ACC112 (cell line): ENCODE measurements around the gene CYP26B1.
A peak's percentile ranks its signal among the peaks of the same experiment; 100 is the strongest.

Experiments used
- H2AFZ ChIP-seq: fragments of 200-600 bp; sonication (generic); one replicate; pipeline ENCODE4 v1.6.0; 2017; ENCODE audit warnings: antibody characterized with exemption, low read length; ENCODE audit not compliant: unreplicated experiment
- H3K27ac ChIP-seq: fragments of 200-600 bp; sonication (generic); 2 replicates; pipeline ENCODE4 v1.5.1; 2014; ENCODE audit warnings: low read depth, mild to moderate bottlenecking, antibody characterized with exemption, low read length, moderate library complexity
- H3K27me3 ChIP-seq: fragments of 200-600 bp; sonication (generic); 2 replicates; pipeline ENCODE4 v1.6.1; 2014; ENCODE audit warnings: mild to moderate bottlenecking, antibody characterized with exemption, low read length, moderate library complexity, mixed read lengths; ENCODE audit not compliant: insufficient read depth
- H3K36me3 ChIP-seq: fragments of 200-600 bp; sonication (generic); 2 replicates; pipeline ENCODE4 v1.6.1; 2016; ENCODE audit warnings: mild to moderate bottlenecking, antibody characterized with exemption, low read length, moderate library complexity, mixed read lengths; ENCODE audit not compliant: insufficient read depth
- H3K4me1 ChIP-seq: fragments of 200-600 bp; sonication (generic); one replicate; pipeline ENCODE4 v1.6.1; 2016; ENCODE audit warnings: low read length, mixed read lengths; ENCODE audit not compliant: insufficient read depth, unreplicated experiment, control insufficient read depth
- H3K4me3 ChIP-seq: fragments of 200-600 bp; sonication (generic); 2 replicates; pipeline ENCODE4 v1.5.1; 2014; ENCODE audit warnings: mild to moderate bottlenecking, low read depth, low read length
- H3K79me2 ChIP-seq: fragments of 200-600 bp; sonication (generic); one replicate; pipeline ENCODE4 v1.6.0; 2016; ENCODE audit warnings: low read length; ENCODE audit not compliant: control insufficient read depth, unreplicated experiment, insufficient read depth

Gene CYP26B1

GRCh38 chr2:72114693-72115051 lies 33.0 kb downstream of the CYP26B1 start:
- no peaks in the 10 kb centered on the region for H3K79me2 ChIP-seq
- H3K27ac ChIP-seq = peak overlapping the region; percentile 62
- no peaks in the 10 kb centered on the region for H3K36me3 ChIP-seq
- peaks cover 34% of the 10 kb centered on the region for H3K4me1 ChIP-seq
- H3K4me3 ChIP-seq = no peak overlapping the region
- no peak overlapping the region for H2AFZ ChIP-seq
- H3K27me3 ChIP-seq = no peaks in the 10 kb centered on the region

GRCh38 chr2:72113847-72114692 lies 33.6 kb downstream of the CYP26B1 start:
- Histone ChIP-seq H3K4me1 (peaks cover 34% of the 10 kb centered on the region), H3K27me3 (no peaks in the 10 kb centered on the region), H3K36me3 (no peaks in the 10 kb centered on the region), H2AFZ (no peak overlapping the region), H3K27ac (no peak overlapping the region), H3K4me3 (no peak overlapping the region), H3K79me2 (no peaks in the 10 kb centered on the region)

- no peaks in the 10 kb centered on the region for H3K27me3 ChIP-seq
- no peaks in the 10 kb centered on the region for H3K79me2 ChIP-seq
- H3K4me1 ChIP-seq = peaks cover 37% of the 10 kb centered on the region
- no peaks in the 10 kb centered on the region for H3K36me3 ChIP-seq
- no peak overlapping the region for H3K27ac ChIP-seq
- no peak overlapping the region for H2AFZ ChIP-seq
- no peak overlapping the region for H3K4me3 ChIP-seq
These were observed 34.4 kb downstream of the CYP26B1 start for GRCh38 chr2:72112981-72113846.

- Histone ChIP-seq H2AFZ (no peak overlapping the region), H3K4me1 (peaks cover 40% of the 10 kb centered on the region), H3K79me2 (no peaks in the 10 kb centered on the region), H3K36me3 (no peaks in the 10 kb centered on the region), H3K4me3 (no peak overlapping the region), H3K27ac (no peak overlapping the region), H3K27me3 (no peaks in the 10 kb centered on the region)
These were observed 35.3 kb downstream of the CYP26B1 start for GRCh38 chr2:72112401-72112800.

GRCh38 chr2:72111061-72111460 lies 36.6 kb downstream of the CYP26B1 start:
- no peaks in the 10 kb centered on the region for H3K27me3 ChIP-seq
- H2AFZ ChIP-seq = no peak overlapping the region
- peaks cover 33% of the 10 kb centered on the region for H3K4me1 ChIP-seq

GRCh38 chr2:72109904-72110303 lies 37.8 kb downstream of the CYP26B1 start:
- Histone ChIP-seq H3K4me1 (peaks cover 22% of the 10 kb centered on the region), H3K4me3 (no peak overlapping the region), H3K79me2 (no peaks in the 10 kb centered on the region), H3K27ac (no peak overlapping the region), H2AFZ (no peak overlapping the region), H3K36me3 (no peaks in the 10 kb centered on the region), H3K27me3 (no peaks in the 10 kb centered on the region)

More at GRCh38 chr2:72111061-72111460, 36.6 kb downstream of the CYP26B1 start:
- H3K27ac ChIP-seq = no peak overlapping the region
- no peaks in the 10 kb centered on the region for H3K36me3 ChIP-seq
- no peaks in the 10 kb centered on the region for H3K79me2 ChIP-seq
- H3K4me3 ChIP-seq = no peak overlapping the region

- H3K27ac ChIP-seq = no peak overlapping the region
- H3K4me3 ChIP-seq = no peak overlapping the region
- H3K27me3 ChIP-seq = no peaks in the 10 kb centered on the region
- H2AFZ ChIP-seq = no peak overlapping the region
- H3K4me1 ChIP-seq = peaks cover 19% of the 10 kb centered on the region
- H3K36me3 ChIP-seq = no peaks in the 10 kb centered on the region
- H3K79me2 ChIP-seq = no peaks in the 10 kb centered on the region
These were observed 38.4 kb downstream of the CYP26B1 start for GRCh38 chr2:72109291-72109690.

GRCh38 chr2:72108121-72108520 lies 39.5 kb downstream of the CYP26B1 start:
- Histone ChIP-seq H3K79me2 (no peaks in the 10 kb centered on the region), H3K27me3 (no peaks in the 10 kb centered on the region), H3K4me1 (peaks cover 17% of the 10 kb centered on the region), H3K36me3 (no peaks in the 10 kb centered on the region), H3K27ac (peak overlapping the region; percentile 8; the same call in 1 of the 2 replicates), H2AFZ (peak overlapping the region; percentile 77), H3K4me3 (peak overlapping the region; percentile 45; the same call in 1 of the 2 replicates)

- H2AFZ ChIP-seq = no peak overlapping the region
- H3K79me2 ChIP-seq = no peaks in the 10 kb centered on the region
- H3K27me3 ChIP-seq = no peaks in the 10 kb centered on the region
- no peak overlapping the region for H3K27ac ChIP-seq
- no peak overlapping the region for H3K4me3 ChIP-seq
- H3K36me3 ChIP-seq = no peaks in the 10 kb centered on the region
- H3K4me1 ChIP-seq = peaks cover 6% of the 10 kb centered on the region
These were observed 40.7 kb downstream of the CYP26B1 start for GRCh38 chr2:72106978-72107377.

GRCh38 chr2:72104821-72105588 lies 42.7 kb downstream of the CYP26B1 start:
- no peak overlapping the region for H2AFZ ChIP-seq

More at GRCh38 chr2:72104821-72105588, 42.7 kb downstream of the CYP26B1 start:
- Histone ChIP-seq H3K36me3 (no peaks in the 10 kb centered on the region), H3K79me2 (no peaks in the 10 kb centered on the region), H3K27me3 (no peaks in the 10 kb centered on the region), H3K27ac (no peak overlapping the region), H3K4me3 (no peak overlapping the region), H3K4me1 (peaks cover 6% of the 10 kb centered on the region)
